ENCODE results near the gene ZNF766. TPM values are rescaled to one million over a fixed set of nuclear protein-coding genes. Genes with fewer than 3 reads are reported as not detected.

Gene ZNF766
- total RNA-seq, 2 experiments from 2014 or later: 39.3 to 43.2 TPM

- Histone ChIP-seq H3K27ac (ENCODE audit: low read depth in 1 of 2, low read length in 2 of 2) (peak overlapping the region; percentile 95 to 97), H3K27me3 (ENCODE audit: control insufficient read depth in 1 of 2, insufficient read depth in 2 of 2, low read length in 2 of 2) (no peaks in the 10 kb centered on the region), H3K36me3 (ENCODE audit: insufficient read depth, low read length) (peaks cover 27% of the 10 kb centered on the region), H3K4me1 (ENCODE audit: insufficient read depth, low read length) (peaks cover 39% of the 10 kb centered on the region), H3K9me3 (ENCODE audit: control insufficient read depth in 1 of 2, insufficient read depth in 1 of 2, low read length in 2 of 2) (peaks cover 14 to 17% of the 10 kb centered on the region in 2 experiments), H3K4me3 (ENCODE audit: low read length) (peak overlapping the region; percentile 100)
- Mint-ChIP-seq H3K27me3 (no peaks in the 10 kb centered on the region), H3K9me3 (peaks cover 8% of the 10 kb centered on the region), H3K36me3 (ENCODE audit: low read depth) (peaks cover 60% of the 10 kb centered on the region), H3K27ac (peak overlapping the region; percentile 90), H3K4me1 (ENCODE audit: low read depth) (peaks cover 48% of the 10 kb centered on the region), H3K4me3 (peak overlapping the region; percentile 97)
- ChIA-PET CTCF (no interaction called here), POLR2A (interaction anchor here (1.0 to 1.6 kb wide), 3 partner anchors 9 to 465 kb away, joined by 3 to 6 read pairs (median 4); partner anchors contain the start of gene PPP2R1A)
- intact Hi-C loops (cut with DNase I, micrococcal nuclease): no loop called here
- DNase-seq (peak in 5 of 14 experiments; percentile 0 to 27 (median 4)), ATAC-seq (ENCODE audit: poor library complexity) (no peak)
- TF ChIP-seq CTCF (IDR thresholded peaks at IDR 0.05): no peak
These were observed 989 bp downstream of the ZNF766 start for GRCh38 chr19:52270266-52270885.

- peak overlapping the region; percentile 56 for H3K4me3 Mint-ChIP-seq
- H3K27me3 Mint-ChIP-seq: no peaks in the 10 kb centered on the region
- H3K36me3 Mint-ChIP-seq (ENCODE audit: low read depth): peaks cover 89% of the 10 kb centered on the region
- intact Hi-C loops (cut with DNase I, micrococcal nuclease): no loop called here
- H3K27ac Mint-ChIP-seq: peak overlapping the region; percentile 7
- ChIA-PET POLR2A (no interaction called here), CTCF (no interaction called here)
- Histone ChIP-seq H3K27me3 (ENCODE audit: control insufficient read depth in 1 of 2, insufficient read depth in 2 of 2, low read length in 2 of 2) (no peaks in the 10 kb centered on the region), H3K36me3 (ENCODE audit: insufficient read depth, low read length) (peaks cover 44% of the 10 kb centered on the region), H3K4me1 (ENCODE audit: insufficient read depth, low read length) (peaks cover 44% of the 10 kb centered on the region), H3K27ac (ENCODE audit: low read depth in 1 of 2, low read length in 2 of 2) (no peak overlapping the region), H3K9me3 (ENCODE audit: control insufficient read depth in 1 of 2, insufficient read depth in 1 of 2, low read length in 2 of 2) (peaks cover 36 to 38% of the 10 kb centered on the region in 2 experiments), H3K4me3 (ENCODE audit: low read length) (no peak overlapping the region)
- no peak for TF ChIP-seq CTCF (IDR thresholded peaks at IDR 0.05)
- peaks cover 10% of the 10 kb centered on the region for H3K9me3 Mint-ChIP-seq
- H3K4me1 Mint-ChIP-seq (ENCODE audit: low read depth): peaks cover 50% of the 10 kb centered on the region
- no peak for ATAC-seq (ENCODE audit: poor library complexity)
- no peak for DNase-seq
These were observed 3.9 kb downstream of the ZNF766 start for GRCh38 chr19:52273301-52273700.

GRCh38 chr19:52274191-52274590, 4.8 kb downstream of the ZNF766 start:
- Mint-ChIP-seq H3K4me3 (peak overlapping the region; percentile 40), H3K27ac (peak overlapping the region; percentile 7)

More at GRCh38 chr19:52274191-52274590, 4.8 kb downstream of the ZNF766 start:
- TF ChIP-seq CTCF (IDR thresholded peaks at IDR 0.05): no peak
- no peak overlapping the region for H3K4me3 ChIP-seq (ENCODE audit: low read length)
- H3K9me3 Mint-ChIP-seq: peaks cover 16% of the 10 kb centered on the region
- H3K36me3 Mint-ChIP-seq (ENCODE audit: low read depth): peaks cover 97% of the 10 kb centered on the region
- H3K36me3 ChIP-seq (ENCODE audit: insufficient read depth, low read length): peaks cover 48% of the 10 kb centered on the region
- H3K27me3 Mint-ChIP-seq: no peaks in the 10 kb centered on the region
- ATAC-seq (ENCODE audit: poor library complexity) (no peak), DNase-seq (no peak)
- H3K4me1 ChIP-seq (ENCODE audit: insufficient read depth, low read length): peaks cover 39% of the 10 kb centered on the region
- CTCF ChIA-PET: no interaction called here
- intact Hi-C loops (cut with DNase I, micrococcal nuclease): no loop called here
- no peaks in the 10 kb centered on the region for H3K27me3 ChIP-seq (ENCODE audit: control insufficient read depth in 1 of 2, insufficient read depth in 2 of 2, low read length in 2 of 2)
- POLR2A ChIA-PET: no interaction called here
- H3K27ac ChIP-seq (ENCODE audit: low read depth in 1 of 2, low read length in 2 of 2): no peak overlapping the region
- peaks cover 55% of the 10 kb centered on the region for H3K4me1 Mint-ChIP-seq (ENCODE audit: low read depth)
- peaks cover 40 to 42% of the 10 kb centered on the region in 2 experiments for H3K9me3 ChIP-seq (ENCODE audit: control insufficient read depth in 1 of 2, insufficient read depth in 1 of 2, low read length in 2 of 2)

Measured in CD4-positive, alpha-beta T cell (primary cell).